ENCODE data around the gene ST3GAL3.
"Not testable (repeated sequence)": the region's sequence is repeated elsewhere in the genome, so short reads cannot be mapped to it uniquely, and the experiment has no call there.

Gene ST3GAL3

DNA sequence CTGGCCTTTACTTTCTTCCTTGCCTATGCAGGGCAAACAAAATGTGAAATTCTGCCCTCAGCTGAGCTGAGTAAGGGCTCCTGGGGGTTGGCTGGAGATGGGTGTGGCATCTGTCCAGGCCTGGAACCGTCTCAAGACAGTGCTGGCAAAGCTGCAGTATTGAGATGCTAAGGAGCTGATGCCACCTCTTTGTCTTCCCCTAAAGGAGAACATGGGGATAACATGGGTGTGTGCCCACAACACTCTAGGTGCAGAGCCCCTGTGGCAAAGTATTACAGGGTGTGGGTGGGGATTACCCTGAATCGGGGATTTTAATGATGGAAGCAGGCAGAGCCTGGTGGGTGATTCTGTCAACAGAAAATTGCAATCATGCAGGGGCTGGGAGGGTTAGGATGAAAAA lies 2.5 kb upstream of the ST3GAL3 start:
- no peak for DNase-seq

DNA sequence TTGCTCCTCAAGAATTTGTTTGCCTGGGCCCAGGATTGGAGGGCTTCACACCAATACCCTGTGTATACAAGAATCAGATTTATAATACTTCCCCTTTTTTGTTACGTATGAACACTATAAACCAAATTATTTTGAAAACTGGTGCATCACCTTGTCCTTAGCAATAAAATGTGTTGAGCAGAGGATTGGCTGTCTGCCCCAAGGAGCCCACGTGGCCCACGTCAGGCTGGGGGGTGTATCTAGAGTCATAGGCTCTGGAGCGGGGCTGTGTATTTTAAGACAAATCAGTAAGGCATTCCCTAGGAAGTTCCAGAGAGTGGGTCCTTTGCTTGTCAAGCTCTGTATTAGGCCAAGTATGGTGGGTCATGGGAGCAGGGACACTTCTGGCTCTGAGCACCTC lies 2.0 kb upstream of the ST3GAL3 start:
- DNase-seq = no peak

DNA sequence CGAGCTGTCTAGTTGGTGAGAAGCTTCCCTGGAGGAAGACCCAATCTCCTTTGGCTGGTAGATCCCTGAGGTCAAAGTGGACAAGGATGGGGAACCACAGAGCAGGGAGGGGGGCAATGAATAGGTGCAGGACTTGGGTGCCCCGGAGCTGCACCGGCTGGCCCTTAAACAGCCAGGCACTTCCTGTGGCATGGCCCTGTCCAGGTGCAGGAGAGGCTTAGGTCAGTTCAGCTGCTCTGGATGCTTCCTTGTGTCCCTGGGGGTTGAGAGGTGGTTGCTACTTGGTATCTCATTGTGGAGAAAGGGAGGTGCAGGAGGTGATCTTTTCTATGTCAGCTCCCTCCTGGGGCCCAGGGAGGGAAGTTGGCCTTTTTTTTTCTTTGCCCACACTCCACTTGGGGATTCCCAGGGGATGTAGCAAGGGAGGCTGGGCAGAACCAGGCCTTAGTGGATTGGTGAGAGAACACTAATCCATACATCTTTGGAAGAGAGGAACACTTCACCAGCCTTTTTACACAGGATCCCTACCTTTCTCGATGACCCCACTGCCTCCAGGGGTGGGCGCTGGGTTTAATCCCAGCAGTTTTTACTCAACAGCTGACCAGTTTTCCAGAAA lies 1.2 kb upstream of the ST3GAL3 start:
- DNase-seq = no peak

DNA sequence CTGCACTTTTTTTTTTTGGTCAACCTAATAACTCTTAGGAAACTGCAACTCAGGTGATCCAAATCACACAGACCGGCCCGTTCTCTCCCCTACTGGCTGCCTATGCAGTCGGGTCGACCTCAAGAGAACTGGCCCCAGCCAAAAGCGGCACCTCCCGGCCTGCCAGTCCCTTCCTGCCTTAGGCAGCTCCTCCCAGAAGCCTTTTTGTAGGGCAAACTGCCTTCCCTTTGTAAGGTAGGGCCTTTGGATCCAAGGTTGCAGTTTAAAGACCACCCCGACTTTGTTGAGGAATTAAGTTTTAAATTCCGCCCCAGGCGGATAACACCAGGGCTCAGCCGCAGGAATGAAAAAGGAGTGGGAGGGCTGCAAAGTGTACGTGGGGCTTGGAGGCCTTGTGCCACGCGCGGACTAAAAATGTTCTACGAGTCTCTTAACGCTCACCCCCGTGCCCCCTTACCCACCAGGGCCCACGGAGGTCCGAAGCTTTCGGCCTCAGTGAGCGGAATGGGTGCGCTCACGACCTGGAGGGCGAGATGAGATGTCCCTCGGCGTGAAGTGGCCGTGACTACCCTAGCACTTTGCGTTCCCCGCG lies 642 bp upstream of the ST3GAL3 start:
- DNase-seq = no peak

DNA sequence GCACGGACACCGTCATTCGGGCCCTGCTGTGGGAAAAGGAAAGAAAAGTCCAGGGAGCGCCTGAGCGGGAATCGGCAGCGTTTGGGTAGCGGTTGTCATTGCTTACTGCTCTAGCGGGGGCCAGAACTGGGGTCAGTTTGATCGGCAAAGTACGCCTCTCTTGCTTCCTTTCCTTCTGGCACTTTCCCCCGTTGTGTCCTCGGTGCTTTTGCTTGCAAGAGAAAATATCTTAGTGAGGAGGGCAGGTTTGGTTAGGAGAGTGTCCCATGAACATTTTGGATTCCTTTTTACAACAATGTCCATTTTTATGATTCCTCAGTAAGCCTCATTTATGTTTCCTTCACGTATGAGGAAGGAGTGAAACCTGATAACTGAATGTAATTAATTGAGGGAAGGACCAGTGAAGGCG lies 670 bp downstream of the ST3GAL3 start:
- no peak for DNase-seq

DNA sequence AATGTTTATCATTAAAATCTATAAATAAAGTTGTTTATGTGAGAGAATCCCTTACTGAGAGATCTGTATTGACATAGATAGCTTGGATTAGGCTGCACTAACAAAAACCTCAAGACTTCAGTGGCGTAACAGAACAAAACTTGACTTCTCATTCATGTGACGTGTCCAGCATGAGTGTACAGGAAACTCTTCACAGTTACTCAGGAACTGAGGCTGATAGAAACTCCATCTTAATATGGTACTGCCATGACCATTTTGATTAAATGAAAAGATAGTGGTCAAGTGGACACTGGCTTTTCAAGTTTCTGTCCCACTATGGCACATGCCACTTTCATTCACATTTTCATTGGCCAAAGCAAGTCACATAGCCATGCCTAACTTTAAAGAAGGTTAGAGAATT lies 3.7 kb downstream of the ST3GAL3 start:
- no peak for DNase-seq

DNA sequence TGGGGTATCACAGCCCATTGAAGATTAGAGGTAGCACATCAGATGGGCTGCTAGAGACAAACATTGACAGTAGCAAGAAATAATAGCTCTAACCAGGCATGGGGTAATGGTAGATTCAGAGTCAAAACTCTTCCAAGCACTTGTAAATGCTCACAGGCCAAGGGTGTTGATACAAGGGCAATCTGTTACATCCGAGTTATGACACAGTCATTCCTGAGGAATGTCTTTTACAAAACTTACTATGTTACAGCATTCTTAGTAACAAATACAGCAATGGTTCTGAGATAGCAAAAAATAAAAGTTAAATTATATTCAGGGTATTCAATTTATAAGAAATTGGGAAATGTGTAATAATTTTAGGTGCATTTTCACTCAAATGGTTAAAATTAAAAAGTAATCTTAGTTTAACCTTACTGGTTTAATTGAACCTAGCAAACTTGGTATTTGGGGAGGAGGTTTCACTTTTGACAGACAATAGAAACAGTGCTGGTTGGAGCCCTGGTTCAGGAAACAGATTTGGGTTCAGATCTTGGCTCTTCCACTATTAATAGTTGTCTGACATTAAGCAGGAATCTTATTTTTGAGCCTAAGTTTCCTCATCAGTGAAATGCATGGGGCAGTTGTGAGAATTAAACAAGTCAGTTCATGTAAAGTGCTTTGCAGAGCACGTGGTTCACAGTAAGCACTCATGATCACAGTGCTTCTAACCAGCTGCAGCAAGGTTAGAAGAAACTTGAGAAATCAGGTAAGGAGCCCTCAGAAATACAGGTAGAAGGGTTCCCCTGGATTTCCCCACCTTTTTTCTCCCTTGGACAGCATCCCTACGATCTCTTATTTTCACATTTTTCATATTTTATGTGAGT lies 4.4 kb downstream of the ST3GAL3 start:
- DNase-seq = no peak

DNA sequence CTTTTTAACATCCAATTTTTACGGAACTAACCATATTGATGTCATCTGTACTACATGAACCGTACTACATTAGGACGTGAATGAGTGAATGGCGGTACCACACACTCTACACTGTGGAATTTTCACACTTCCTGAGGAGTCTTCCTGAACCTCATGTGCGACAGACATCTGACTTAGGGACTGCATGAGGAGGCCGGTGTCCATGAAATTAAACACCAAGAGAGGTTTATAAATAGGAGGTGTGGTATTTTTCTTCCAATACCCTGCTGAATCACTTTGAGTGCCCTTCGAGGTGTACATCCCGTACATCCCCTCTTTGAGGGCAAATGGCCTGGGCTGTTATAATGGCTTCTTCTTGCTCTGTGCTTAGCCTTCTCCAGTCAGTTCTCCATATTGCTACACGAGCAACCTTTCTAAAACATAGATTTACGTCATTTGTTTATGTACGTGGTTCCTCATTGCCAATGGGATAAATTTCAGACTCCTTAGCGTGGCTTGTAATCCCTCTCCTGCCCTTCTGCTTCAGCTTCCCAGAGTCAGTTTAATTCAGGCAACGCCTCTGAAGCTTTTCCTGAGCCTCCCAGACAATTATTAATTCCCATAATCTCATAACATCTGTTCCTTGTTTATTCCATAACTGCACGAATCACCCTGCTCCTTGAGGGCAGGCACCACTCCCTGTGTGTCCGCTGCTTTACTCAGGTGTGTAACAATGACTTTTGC lies 9.4 kb downstream of the ST3GAL3 start:
- no peak for DNase-seq

DNA sequence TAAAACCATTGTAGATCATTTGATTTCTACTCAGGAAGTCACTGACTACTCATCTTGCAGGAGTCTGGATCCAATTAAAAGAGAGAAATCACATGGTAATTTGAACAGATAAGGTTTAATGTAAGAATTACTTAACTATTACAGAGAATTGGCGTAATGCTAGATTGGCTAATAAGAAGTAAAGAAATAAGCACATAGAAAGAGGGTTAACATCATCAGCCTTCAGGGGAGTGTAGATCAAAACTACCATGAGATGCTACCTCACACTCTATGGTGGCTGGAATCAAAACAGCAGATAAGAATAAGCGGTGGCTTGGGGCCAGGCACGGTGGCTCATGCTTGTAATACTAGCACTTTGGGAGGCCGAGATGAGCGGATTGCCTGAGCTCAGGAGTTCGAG lies 11.7 kb downstream of the ST3GAL3 start:
- no peak for DNase-seq

DNA sequence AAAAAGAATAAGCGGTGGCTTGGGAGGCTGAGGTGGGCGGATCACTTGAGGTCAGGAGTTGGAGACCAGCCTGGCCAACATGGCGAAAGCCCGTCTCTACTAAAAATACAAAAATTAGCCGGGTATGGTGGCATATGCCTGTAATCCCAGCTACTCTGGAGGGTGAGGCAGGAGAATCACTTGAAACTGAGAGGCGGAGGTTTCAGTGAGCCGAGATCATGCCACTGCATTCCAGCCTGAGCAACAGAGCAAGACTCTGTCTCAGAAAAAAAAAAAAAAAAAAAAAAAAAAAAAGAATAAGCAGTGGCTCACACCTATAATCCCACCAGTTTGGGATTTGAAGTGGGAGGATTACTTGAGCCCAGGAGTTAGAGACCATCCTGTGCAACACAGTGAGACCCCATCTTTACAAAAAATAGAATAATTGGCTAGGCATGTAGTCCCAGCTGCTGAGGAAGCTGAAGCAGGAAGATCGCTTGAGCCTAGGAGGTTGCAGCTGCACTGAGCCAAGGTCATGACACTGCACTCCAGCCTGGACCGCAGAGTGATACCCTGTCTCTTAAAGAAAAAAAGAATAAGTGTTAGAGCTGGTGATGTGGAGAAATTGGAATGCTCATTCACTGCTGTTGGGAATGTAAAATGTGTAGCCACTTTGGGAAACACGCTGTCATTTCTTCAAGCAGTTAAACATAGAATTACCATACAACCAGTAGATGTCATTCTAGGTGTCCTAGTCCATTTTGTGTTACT lies 12.5 kb downstream of the ST3GAL3 start:
- DNase-seq = not testable (repeated sequence)

DNA sequence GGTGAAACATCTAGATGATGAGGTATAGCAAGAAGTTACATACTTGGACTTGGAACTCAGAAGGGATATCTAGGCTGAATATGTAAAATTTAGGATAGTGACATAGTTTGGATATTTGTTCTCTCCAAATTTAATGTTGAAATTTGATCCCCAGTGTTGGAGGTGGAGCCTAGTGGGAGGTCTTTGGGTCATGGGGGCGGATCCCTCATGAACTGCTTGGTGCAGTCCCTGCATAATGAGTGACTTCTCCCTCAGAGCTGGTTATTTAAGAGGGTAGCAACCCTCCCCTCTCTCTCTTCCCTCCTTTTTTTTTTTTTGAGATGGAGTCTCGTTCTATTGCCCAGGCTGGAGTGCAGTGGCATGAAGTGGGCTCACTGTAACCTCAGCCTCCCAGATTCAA lies 15.5 kb downstream of the ST3GAL3 start:
- no peak for DNase-seq

DNA sequence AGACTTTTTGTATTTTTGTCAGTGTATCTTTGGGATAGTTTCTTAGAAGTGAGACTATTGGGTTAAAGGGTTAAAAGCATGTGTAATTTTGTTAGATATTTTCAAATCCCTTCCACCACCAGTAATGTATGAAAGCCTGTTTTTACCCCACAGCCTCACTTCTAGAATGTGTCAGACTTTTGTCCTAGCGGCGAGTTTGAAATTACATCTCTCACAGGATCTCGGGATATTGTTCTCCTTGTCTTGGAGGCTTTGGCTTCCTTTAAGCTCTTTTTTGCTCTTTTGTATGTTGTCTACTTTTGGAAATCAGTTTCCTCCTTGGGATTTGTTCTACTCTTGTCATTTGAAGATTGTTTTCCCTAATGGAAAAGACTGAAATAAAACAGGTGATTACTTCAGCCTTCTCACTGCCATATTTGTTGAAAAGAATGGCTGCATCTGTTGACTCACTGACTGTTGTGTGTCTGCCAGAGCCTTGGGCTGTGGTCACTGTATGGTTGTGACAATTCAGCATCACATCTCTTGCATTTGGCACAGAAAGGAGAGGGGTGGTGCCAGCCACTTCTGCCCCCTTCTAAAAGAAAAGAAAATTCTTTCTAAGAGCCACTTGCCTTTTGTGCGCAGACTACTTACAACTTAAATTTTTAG lies 22.6 kb downstream of the ST3GAL3 start:
- DNase-seq = no peak

DNA sequence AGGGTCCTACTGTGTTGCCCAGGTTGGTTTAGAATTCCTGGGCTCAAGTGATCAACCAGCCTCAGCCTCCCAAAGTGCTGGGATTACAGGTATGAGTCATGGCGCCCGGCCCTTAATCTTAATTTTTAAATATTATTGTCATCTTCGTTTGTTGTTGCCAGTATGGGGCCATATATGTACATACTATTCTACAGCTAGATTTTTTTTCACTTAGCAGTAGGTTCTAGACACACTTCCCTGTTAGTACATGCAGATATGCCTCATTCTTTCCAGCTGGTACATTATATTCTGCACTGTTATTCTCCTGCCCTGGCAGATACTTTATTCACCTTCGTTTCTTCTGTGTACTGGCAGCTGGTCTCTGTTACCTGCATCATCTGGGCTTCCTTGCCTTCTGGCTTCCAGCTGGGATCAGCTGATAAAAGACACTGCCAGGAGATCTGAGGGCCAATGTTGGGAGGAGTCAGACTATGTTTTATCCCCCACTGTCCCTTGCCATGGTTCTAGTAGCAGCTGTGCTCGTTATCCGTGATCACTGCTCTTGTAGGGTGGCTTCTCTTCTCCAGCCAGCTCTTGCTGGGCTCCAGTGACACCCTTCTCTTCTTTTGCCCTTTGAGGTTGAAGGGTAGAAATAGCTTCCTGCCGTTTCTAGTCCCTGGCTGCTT lies 24.7 kb downstream of the ST3GAL3 start:
- DNase-seq = no peak

DNA sequence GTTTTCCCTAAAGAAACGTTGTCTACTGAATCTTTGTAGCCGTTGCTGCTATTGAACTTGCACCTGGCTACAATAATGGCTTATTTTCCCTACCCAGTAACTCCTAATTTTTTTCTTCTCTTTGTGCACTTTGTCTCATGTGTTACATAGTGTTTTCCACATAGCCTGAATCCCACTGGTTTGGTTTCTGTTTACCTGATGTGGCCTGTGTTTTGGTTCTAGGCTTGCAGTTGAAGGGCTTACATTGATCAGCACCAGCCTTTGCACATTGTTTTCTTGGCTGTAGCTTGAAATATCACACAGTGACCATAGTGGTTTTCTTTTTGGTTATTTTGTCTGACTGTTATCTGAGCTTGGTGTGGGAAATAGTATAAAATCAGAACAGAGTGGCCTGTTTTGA lies 29.5 kb downstream of the ST3GAL3 start:
- DNase-seq = no peak

DNA sequence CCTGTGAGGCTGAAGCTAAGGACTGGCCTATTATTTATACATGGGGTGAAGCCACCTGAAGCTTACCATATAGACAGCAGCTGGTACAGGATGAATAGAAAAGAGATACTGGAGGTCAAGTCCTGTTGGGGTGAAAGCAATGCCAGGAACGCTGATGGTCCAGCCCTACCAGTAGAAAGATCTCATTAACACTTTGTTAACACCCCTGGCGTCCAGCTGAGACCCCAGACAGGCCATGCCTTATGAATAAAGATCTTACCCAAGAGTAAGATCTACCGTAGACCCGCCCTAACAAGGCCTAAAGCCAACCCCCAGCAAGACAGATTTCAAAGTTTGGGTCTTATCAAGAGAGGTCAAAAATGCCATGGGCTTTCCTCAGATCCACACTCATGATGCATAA lies 34.7 kb downstream of the ST3GAL3 start:
- DNase-seq = no peak

DNA sequence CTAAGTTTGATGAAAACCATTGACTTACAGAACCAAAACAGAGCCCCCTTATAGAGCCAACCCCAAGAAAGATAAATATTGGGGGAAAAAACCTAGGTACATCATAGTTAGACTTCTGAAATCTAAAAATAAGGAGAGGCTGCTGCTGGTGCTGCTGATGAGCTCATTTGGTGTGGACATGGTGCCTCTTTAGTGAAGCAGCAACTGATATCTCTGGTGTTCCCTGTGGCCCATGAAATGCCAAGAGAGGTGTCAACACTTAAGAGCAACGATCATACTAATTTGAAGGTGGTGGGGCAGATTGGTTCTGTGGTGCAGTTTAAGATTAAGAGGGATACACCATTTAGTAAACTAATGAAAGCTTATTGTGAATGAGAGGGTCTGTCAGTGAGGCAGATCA lies 35.9 kb downstream of the ST3GAL3 start:
- no peak for DNase-seq

DNA sequence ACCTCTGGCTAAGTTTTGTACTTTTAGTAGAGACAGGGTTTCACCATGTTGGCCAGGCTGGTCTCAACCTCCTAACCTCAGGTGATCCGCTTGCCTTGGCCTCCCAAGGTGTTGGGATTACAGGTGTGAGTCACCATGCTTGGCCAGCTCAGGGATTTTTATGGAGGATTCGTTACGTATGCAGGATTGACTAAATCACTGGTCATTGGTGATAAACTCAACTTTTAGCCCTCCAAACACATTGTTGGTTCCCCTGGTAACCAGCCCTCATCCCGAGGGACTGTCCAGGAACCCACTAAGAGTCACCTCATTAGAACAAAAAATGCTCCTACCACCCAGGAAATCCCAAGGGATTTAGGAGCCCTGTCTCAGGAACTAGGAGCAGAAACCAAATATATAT lies 40.4 kb downstream of the ST3GAL3 start:
- DNase-seq = no peak

DNA sequence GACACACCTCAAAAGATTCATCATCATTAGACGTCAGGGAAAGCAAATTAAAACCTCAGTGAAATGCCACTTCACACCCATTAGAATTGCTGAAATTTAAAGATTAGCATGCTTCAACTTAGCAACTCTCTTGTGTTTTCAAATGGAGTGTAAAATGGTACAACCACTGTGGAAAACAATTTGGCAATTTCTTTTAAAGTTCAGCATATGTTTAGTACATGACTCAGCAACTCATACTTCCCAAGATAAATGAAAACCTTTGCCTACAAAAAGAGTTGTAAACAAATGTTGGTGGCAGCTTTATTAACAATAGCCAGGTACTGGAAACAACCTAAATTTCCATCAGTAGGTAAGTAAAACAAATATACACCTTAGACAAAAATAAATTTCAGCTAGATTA lies 42.7 kb downstream of the ST3GAL3 start:
- no peak for DNase-seq

DNA sequence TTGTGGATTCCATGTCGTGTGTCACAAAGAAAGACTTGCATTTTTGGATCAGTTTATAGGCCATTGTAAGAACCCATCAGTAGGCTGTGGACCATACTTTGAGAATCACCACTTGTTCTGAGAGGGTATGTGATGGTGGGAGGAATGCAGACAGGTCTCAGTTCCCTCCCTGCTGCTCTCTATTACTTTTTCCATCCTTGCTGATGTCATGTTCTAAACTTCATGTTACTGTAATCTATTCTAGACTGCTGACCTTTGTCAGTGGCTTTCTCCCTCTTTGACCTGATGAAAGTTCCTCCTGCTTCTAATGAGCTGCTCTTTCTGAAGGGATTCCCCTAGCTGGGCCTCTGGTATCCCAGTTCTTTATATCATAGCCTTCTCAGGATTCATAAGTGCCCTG lies 46.1 kb downstream of the ST3GAL3 start:
- no peak for DNase-seq

DNA sequence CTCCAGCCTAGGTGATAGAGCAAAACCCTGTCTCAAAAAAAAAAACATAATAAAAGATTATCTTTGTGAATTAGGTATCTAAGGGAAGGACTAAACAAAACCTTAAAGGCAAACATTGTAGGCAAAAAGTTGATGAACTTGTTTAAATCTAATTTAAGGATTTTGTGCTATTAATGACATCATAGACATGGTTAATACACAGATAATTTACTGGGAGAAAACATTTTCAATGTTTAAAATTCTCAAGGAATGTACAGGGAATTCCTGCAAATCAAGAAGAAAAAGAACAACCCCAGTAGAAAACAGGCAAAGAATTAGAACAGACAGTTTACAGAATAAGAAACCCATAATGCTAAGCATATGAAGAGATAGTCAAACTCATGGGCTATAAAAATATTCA lies 47.6 kb downstream of the ST3GAL3 start:
- no peak for DNase-seq

DNA sequence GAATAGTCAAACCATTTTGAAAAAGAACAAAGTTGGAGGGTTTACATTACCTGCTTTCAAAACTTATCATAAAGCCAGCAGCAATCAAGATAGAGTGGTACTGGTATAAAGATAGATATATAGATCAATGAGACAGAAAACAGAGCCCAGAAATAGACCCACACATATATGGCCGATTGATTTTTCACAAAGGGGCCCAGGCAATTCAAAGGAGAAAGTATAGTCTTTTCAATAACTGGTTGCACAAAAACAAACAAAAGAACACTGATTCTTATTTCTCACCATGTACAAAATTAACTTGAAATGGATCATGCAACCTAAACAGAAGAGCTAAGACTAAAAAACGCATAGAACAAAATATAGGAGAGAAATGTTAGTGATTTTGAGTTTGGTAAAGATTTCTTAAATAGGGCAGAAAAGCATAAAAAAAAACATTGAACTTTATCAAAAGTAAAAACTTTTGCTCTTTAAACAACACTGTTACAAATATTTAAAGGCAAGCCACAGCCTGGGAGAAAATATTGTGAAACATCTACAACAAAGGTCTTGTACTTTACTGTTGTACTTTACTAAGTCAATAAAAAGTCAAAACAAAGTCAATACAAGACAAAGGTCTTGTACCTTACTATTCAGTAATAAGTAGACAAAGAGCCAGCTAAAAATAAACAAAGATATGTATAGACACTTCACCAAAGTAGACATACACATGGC lies 50.2 kb downstream of the ST3GAL3 start:
- DNase-seq = no peak
